ENCODE data around the gene ITPR1.

The ITPR1 gene

DNA sequence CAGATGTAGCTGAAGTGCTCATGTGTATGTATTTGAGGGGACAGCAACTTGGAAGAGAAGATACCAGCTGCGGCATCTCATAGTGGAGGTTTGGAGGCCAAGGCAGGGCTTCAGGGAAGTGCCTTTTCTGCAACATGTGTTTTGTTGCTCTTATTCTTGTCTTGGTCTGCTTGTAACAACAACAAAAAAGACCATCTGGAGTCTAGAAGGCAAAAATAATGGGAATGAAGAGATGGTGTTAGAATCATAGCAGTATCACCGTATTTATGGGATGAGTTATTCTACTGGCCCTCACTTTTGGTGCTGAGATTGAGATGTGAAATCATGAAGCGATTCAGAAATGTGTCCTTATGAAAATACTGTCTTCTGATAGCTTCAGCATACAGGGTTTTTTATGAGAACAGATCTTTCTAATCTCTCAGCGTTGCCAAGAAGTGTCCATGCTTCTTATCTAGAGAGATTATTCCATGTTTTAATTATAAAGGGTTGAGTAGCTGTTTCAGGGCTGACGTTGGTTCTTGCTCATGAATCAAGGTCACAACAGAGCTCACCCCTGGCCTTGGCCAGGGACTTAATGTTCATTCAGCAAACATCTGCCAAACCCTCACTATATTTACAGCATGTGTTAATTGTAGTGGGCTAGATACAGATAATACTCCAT is 58.0 kb downstream of the ITPR1 start:
- ATAC-seq, result no peak
- TF ChIP-seq, protein P1, sequence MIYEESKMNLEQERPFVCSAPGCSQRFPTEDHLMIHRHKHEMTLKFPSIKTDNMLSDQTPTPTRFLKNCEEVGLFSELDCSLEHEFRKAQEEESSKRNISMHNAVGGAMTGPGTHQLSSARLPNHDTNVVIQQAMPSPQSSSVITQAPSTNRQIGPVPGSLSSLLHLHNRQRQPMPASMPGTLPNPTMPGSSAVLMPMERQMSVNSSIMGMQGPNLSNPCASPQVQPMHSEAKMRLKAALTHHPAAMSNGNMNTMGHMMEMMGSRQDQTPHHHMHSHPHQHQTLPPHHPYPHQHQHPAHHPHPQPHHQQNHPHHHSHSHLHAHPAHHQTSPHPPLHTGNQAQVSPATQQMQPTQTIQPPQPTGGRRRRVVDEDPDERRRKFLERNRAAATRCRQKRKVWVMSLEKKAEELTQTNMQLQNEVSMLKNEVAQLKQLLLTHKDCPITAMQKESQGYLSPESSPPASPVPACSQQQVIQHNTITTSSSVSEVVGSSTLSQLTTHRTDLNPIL (CRISPR knock-in tag; IDR thresholded peaks at IDR 0.05; ENCODE audit: low read depth), result no peak
- TF ChIP-seq ZNF70 (CRISPR knock-in tag; IDR thresholded peaks at IDR 0.05) (no peak), CSDC2 (CRISPR knock-in tag; IDR thresholded peaks at IDR 0.05) (no peak), ZFP3 (CRISPR knock-in tag; IDR thresholded peaks at IDR 0.05) (no peak), ZNF565 (CRISPR knock-in tag; conservative IDR thresholded peaks at IDR 0.05; ENCODE audit: low read depth) (no peak), TOX (CRISPR knock-in tag; IDR thresholded peaks at IDR 0.05; ENCODE audit: borderline replicate concordance) (no peak), RARB (CRISPR knock-in tag; IDR thresholded peaks at IDR 0.05) (no peak), OSR1 (CRISPR knock-in tag; IDR thresholded peaks at IDR 0.05) (no peak), SNAI2 (CRISPR knock-in tag; IDR thresholded peaks at IDR 0.05) (no peak), BACH2 (CRISPR knock-in tag; IDR thresholded peaks at IDR 0.05; ENCODE audit: borderline replicate concordance) (no peak), ZNF8 (CRISPR knock-in tag; IDR thresholded peaks at IDR 0.05) (no peak), ZFP30 (CRISPR knock-in tag; IDR thresholded peaks at IDR 0.05) (no peak), ESRRG (CRISPR knock-in tag; IDR thresholded peaks at IDR 0.05) (no peak), ZC3H10 (CRISPR knock-in tag; IDR thresholded peaks at IDR 0.05) (no peak), ARNTL (CRISPR knock-in tag; IDR thresholded peaks at IDR 0.05; ENCODE audit: borderline replicate concordance, low read depth) (no peak), GLIS3 (CRISPR knock-in tag; IDR thresholded peaks at IDR 0.05) (no peak), ISL1 (CRISPR knock-in tag; IDR thresholded peaks at IDR 0.05) (no peak)
- TF ChIP-seq, protein P2, sequence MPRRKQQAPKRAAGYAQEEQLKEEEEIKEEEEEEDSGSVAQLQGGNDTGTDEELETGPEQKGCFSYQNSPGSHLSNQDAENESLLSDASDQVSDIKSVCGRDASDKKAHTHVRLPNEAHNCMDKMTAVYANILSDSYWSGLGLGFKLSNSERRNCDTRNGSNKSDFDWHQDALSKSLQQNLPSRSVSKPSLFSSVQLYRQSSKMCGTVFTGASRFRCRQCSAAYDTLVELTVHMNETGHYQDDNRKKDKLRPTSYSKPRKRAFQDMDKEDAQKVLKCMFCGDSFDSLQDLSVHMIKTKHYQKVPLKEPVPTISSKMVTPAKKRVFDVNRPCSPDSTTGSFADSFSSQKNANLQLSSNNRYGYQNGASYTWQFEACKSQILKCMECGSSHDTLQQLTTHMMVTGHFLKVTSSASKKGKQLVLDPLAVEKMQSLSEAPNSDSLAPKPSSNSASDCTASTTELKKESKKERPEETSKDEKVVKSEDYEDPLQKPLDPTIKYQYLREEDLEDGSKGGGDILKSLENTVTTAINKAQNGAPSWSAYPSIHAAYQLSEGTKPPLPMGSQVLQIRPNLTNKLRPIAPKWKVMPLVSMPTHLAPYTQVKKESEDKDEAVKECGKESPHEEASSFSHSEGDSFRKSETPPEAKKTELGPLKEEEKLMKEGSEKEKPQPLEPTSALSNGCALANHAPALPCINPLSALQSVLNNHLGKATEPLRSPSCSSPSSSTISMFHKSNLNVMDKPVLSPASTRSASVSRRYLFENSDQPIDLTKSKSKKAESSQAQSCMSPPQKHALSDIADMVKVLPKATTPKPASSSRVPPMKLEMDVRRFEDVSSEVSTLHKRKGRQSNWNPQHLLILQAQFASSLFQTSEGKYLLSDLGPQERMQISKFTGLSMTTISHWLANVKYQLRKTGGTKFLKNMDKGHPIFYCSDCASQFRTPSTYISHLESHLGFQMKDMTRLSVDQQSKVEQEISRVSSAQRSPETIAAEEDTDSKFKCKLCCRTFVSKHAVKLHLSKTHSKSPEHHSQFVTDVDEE (CRISPR knock-in tag; IDR thresholded peaks at IDR 0.05), result no peak
- TF ChIP-seq, protein P3, sequence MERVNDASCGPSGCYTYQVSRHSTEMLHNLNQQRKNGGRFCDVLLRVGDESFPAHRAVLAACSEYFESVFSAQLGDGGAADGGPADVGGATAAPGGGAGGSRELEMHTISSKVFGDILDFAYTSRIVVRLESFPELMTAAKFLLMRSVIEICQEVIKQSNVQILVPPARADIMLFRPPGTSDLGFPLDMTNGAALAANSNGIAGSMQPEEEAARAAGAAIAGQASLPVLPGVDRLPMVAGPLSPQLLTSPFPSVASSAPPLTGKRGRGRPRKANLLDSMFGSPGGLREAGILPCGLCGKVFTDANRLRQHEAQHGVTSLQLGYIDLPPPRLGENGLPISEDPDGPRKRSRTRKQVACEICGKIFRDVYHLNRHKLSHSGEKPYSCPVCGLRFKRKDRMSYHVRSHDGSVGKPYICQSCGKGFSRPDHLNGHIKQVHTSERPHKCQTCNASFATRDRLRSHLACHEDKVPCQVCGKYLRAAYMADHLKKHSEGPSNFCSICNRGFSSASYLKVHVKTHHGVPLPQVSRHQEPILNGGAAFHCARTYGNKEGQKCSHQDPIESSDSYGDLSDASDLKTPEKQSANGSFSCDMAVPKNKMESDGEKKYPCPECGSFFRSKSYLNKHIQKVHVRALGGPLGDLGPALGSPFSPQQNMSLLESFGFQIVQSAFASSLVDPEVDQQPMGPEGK (CRISPR knock-in tag; IDR thresholded peaks at IDR 0.05; ENCODE audit: borderline replicate concordance), result no peak
- TF ChIP-seq, protein P4, sequence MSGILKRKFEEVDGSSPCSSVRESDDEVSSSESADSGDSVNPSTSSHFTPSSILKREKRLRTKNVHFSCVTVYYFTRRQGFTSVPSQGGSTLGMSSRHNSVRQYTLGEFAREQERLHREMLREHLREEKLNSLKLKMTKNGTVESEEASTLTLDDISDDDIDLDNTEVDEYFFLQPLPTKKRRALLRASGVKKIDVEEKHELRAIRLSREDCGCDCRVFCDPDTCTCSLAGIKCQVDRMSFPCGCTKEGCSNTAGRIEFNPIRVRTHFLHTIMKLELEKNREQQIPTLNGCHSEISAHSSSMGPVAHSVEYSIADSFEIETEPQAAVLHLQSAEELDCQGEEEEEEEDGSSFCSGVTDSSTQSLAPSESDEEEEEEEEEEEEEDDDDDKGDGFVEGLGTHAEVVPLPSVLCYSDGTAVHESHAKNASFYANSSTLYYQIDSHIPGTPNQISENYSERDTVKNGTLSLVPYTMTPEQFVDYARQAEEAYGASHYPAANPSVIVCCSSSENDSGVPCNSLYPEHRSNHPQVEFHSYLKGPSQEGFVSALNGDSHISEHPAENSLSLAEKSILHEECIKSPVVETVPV (CRISPR knock-in tag; IDR thresholded peaks at IDR 0.05), result no peak

DNA sequence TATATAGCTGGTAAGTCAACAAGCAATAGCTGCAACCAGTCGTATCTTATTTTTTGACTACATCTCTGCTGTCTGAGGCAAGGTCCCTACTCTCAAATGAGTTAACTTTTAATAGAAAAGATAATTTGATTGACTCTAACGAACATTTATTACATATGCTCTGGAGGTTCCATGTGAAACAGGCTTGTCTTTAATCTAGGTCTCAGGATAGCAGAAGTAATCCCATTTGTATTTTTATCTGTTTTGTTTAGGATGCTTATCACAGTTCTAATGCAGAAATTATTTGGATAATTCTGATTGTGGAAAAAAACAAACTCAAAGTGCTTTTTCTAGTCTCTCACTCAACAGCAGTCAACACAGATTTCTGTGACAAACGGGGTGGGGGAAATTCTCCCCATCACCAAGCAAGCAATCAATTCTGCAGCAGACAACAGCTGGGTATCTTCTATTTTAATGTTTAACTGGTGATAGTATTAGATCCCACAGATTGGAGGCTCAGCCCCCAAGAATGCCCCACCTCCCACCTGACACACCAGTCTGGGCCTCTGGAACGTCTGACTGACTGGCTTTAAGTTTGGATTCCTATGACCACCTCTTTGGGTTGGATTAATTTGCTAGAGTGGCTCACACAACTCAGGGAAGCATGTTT is 58.8 kb downstream of the ITPR1 start:
- no peak; the same call in 2 of the 3 replicates for ATAC-seq
- TF ChIP-seq ZFP30 (CRISPR knock-in tag; IDR thresholded peaks at IDR 0.05) (no peak), SNAI2 (CRISPR knock-in tag; IDR thresholded peaks at IDR 0.05) (no peak), ZC3H10 (CRISPR knock-in tag; IDR thresholded peaks at IDR 0.05) (no peak), TOX (CRISPR knock-in tag; IDR thresholded peaks at IDR 0.05; ENCODE audit: borderline replicate concordance) (no peak), ISL1 (CRISPR knock-in tag; IDR thresholded peaks at IDR 0.05) (peak; percentile 53), TCF4 (CRISPR knock-in tag; IDR thresholded peaks at IDR 0.05; ENCODE audit: borderline replicate concordance) (peak; percentile 90), PPARA (CRISPR knock-in tag; IDR thresholded peaks at IDR 0.05; ENCODE audit: borderline replicate concordance) (no peak), OSR1 (CRISPR knock-in tag; IDR thresholded peaks at IDR 0.05) (no peak), RARB (CRISPR knock-in tag; IDR thresholded peaks at IDR 0.05) (no peak), ZFP3 (CRISPR knock-in tag; IDR thresholded peaks at IDR 0.05) (no peak), ZNF70 (CRISPR knock-in tag; IDR thresholded peaks at IDR 0.05) (no peak), ZNF8 (CRISPR knock-in tag; IDR thresholded peaks at IDR 0.05) (no peak), ARNTL (CRISPR knock-in tag; IDR thresholded peaks at IDR 0.05; ENCODE audit: borderline replicate concordance, low read depth) (no peak), ESRRG (CRISPR knock-in tag; IDR thresholded peaks at IDR 0.05) (no peak), ZNF565 (CRISPR knock-in tag; conservative IDR thresholded peaks at IDR 0.05; ENCODE audit: low read depth) (no peak), CSDC2 (CRISPR knock-in tag; IDR thresholded peaks at IDR 0.05) (no peak)
- TF ChIP-seq, protein P3 (CRISPR knock-in tag; IDR thresholded peaks at IDR 0.05; ENCODE audit: borderline replicate concordance), result no peak
- TF ChIP-seq, protein P2 (CRISPR knock-in tag; IDR thresholded peaks at IDR 0.05), result peak; percentile 86
- TF ChIP-seq, protein P5, sequence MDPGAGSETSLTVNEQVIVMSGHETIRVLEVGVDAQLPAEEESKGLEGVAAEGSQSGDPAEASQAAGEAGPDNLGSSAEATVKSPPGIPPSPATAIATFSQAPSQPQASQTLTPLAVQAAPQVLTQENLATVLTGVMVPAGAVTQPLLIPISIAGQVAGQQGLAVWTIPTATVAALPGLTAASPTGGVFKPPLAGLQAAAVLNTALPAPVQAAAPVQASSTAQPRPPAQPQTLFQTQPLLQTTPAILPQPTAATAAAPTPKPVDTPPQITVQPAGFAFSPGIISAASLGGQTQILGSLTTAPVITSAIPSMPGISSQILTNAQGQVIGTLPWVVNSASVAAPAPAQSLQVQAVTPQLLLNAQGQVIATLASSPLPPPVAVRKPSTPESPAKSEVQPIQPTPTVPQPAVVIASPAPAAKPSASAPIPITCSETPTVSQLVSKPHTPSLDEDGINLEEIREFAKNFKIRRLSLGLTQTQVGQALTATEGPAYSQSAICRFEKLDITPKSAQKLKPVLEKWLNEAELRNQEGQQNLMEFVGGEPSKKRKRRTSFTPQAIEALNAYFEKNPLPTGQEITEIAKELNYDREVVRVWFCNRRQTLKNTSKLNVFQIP (CRISPR knock-in tag; IDR thresholded peaks at IDR 0.05; ENCODE audit: borderline replicate concordance, low read depth), result no peak

All from SK-N-SH treated with all-trans-retinoic acid at 6 μM for 48 hours (cell line).